ENCODE data around the gene DEFB128.

The DEFB128 gene

GRCh38 chr20:199996-200395 is 10.5 kb upstream of the DEFB128 start:
- DNase-seq (ENCODE audit: low spot score) = no peak
- no peak for TF ChIP-seq CTCF (IDR thresholded peaks at IDR 0.05; ENCODE audit: extremely low read depth, missing control alignments)

GRCh38 chr20:198225-198624 is 8.7 kb upstream of the DEFB128 start:
- no peak for TF ChIP-seq CTCF (IDR thresholded peaks at IDR 0.05; ENCODE audit: extremely low read depth, missing control alignments)
- DNase-seq (ENCODE audit: low spot score) = no peak

- TF ChIP-seq CTCF (IDR thresholded peaks at IDR 0.05; ENCODE audit: extremely low read depth, missing control alignments) = no peak
- DNase-seq (ENCODE audit: low spot score) = no peak
Observed at GRCh38 chr20:187733-188132, 1.8 kb downstream of the DEFB128 start.

- no peak for TF ChIP-seq CTCF (IDR thresholded peaks at IDR 0.05; ENCODE audit: extremely low read depth, missing control alignments)
- DNase-seq (ENCODE audit: low spot score) = no peak
Observed at GRCh38 chr20:184288-184687, 5.2 kb downstream of the DEFB128 start.

- no peak for DNase-seq (ENCODE audit: low spot score)
- TF ChIP-seq CTCF (IDR thresholded peaks at IDR 0.05; ENCODE audit: extremely low read depth, missing control alignments) = no peak
Observed at GRCh38 chr20:168876-169275, 20.6 kb downstream of the DEFB128 start.

- no peak for TF ChIP-seq CTCF (IDR thresholded peaks at IDR 0.05; ENCODE audit: extremely low read depth, missing control alignments)
- no peak for DNase-seq (ENCODE audit: low spot score)
Observed at GRCh38 chr20:164618-165017, 24.9 kb downstream of the DEFB128 start.

- no peak for TF ChIP-seq CTCF (IDR thresholded peaks at IDR 0.05; ENCODE audit: extremely low read depth, missing control alignments)
- no peak for DNase-seq (ENCODE audit: low spot score)
Observed at GRCh38 chr20:157154-157553, 32.4 kb downstream of the DEFB128 start, which contains the start of gene DEFB127. DEFB127 (plus strand) TSS chr20:157454; CDS start chr20:157545, 91 bp downstream.
